Parietal lobe (tissue), 2 donors: ENCODE measurements around the gene PTEN. TPM values are rescaled to one million over a fixed set of nuclear protein-coding genes. Genes with fewer than 3 reads are reported as not detected.

Experiments used
- small RNA-seq: library from RNA; depleted of rRNA; stranded (forward); fragments of <200 nt; gene quantifications from one replicate; pipeline ENCODE3, GENCODE V24; 2014; ENCODE audit warnings: low replicate concordance
- total RNA-seq: library from RNA; depleted of rRNA; stranded (reverse); fragments of >200 nt; gene quantifications from one replicate; pipeline ENCODE4 v1.2.3, GENCODE V29; 2014

PTEN gene
- 293 TPM for total RNA-seq

DNA sequence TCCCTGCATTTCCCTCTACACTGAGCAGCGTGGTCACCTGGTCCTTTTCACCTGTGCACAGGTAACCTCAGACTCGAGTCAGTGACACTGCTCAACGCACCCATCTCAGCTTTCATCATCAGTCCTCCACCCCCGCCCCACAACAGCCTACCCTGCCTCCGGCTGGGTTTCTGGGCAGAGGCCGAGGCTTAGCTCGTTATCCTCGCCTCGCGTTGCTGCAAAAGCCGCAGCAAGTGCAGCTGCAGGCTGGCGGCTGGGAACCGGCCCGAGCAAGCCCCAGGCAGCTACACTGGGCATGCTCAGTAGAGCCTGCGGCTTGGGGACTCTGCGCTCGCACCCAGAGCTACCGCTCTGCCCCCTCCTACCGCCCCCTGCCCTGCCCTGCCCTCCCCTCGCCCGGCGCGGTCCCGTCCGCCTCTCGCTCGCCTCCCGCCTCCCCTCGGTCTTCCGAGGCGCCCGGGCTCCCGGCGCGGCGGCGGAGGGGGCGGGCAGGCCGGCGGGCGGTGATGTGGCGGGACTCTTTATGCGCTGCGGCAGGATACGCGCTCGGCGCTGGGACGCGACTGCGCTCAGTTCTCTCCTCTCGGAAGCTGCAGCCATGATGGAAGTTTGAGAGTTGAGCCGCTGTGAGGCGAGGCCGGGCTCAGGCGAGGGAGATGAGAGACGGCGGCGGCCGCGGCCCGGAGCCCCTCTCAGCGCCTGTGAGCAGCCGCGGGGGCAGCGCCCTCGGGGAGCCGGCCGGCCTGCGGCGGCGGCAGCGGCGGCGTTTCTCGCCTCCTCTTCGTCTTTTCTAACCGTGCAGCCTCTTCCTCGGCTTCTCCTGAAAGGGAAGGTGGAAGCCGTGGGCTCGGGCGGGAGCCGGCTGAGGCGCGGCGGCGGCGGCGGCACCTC is at the start of gene PTEN, which contains the start of gene KLLN:
Gene PTEN, plus strand, starts transcription at position 573 of the 891 bp plus-strand sequence. CDS start 845 bp downstream, outside the sequence.
Gene KLLN, minus strand, starts transcription at position 481 of the 891 bp plus-strand sequence. CDS start 1,046 bp downstream, outside the sequence.

DNA sequence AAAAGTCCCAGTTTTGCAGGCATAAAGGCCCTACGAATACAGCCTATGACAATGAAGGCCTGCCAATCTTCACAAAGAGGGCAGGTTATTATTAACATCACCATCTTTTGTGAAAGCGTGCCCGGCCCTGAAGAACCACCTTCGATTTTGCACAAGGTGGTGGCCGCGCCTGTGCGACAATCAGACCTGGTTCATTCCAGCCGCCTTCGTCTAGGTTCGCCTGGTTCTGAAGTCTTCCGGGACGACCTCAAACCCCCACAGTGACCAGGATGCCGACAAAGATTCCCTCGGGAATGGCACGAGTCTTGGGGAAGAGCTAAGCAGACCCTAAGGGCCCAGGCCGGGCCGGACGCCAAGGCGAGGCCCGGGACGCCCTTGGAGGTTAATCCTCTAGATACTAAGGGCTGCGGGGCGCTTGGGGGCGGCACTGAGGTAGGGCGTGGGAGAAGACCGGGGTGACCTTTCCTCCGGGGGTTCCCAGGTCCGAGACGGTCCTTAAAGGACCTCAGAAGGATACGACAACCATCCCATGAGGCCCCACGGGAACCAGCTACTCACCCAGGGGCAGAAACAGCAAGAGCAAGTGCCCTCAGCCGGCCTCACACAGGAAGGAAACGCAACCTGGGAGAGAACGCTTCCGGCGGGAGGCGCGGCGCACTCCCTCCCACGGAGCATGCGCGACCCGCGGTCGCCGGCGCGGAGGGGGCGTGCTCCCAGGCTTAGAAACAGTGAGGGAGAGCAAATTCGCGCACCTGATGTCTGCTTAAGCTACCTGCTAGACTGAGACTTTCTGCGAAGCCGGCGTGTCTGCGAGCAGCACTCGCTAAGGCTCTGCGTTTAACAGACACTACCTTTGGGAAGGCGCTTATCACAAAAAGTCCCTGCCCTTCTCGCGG is 45.6 kb upstream of the PTEN start, which contains the start of gene ATAD1:
Gene ATAD1, minus strand, starts transcription at position 618 of the 896 bp plus-strand sequence. CDS start 3,627 bp downstream, outside the sequence.

Small RNA genes lying within 50 kb of the gene (small RNA-seq; reads per million reads assigned to genes)
- gene RF00284 (not detected), gene RN7SL78P (not detected)

Other genes starting within 250 kb of the PTEN start
- gene PAPSS2, start 203.7 kb upstream of the PTEN start, total RNA-seq: 2.5 TPM
- 58.2 TPM for gene ATAD1, start 45.4 kb upstream of the PTEN start, total RNA-seq
- gene KLLN, start 92 bp upstream of the PTEN start, total RNA-seq: 0.63 TPM